IMR-90 (cell line): ENCODE results near the gene NDUFAF7.

Experiments
- CTCF ChIP-seq: conservative IDR thresholded peaks from 2 replicates; pipeline ENCODE4 v1.5.1; 2012; ENCODE audit warnings: mild to moderate bottlenecking, low read depth, low read length, improper control_type of control experiment
- RAD21 ChIP-seq: IDR thresholded peaks from 2 replicates; pipeline ENCODE4 v1.6.1; 2012; ENCODE audit warnings: low read length, improper control_type of control experiment
- SMC3 ChIP-seq: fragments of 150-350 bp; IDR thresholded peaks from 2 replicates; pipeline ENCODE4 v1.6.1; 2016; ENCODE audit warnings: low read depth, mild to moderate bottlenecking, antibody characterized with exemption, low read length, moderate library complexity
- TF ChIP-seq, protein P1 (sequence below): fragments of 150-350 bp; IDR thresholded peaks from 2 replicates; pipeline ENCODE4 v1.6.1; 2016; ENCODE audit warnings: low read depth, mild to moderate bottlenecking, low read length, moderate library complexity, borderline replicate concordance

DNA sequence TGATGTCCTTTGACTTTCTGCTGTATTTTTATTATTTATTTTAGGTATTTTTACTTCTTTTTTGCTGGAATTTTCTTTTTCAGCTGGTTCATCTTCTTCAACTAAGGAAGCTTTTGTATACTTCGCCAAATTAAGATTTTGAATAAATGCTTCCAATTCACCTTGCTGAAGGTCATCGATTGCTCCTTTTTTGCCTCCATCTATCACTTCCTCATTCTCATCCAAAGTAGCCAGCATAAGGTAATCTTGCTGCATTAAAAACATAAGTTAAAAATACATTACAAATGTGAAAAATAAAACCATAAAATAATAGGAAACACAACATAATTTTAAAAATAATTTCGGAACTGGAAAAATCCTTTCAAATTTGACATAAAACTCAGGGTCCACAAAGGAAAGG lies 2.7 kb upstream of the NDUFAF7 start:
- no peak for TF ChIP-seq CTCF
- TF ChIP-seq RAD21, result no peak
- TF ChIP-seq SMC3, result no peak
- TF ChIP-seq, protein P1, sequence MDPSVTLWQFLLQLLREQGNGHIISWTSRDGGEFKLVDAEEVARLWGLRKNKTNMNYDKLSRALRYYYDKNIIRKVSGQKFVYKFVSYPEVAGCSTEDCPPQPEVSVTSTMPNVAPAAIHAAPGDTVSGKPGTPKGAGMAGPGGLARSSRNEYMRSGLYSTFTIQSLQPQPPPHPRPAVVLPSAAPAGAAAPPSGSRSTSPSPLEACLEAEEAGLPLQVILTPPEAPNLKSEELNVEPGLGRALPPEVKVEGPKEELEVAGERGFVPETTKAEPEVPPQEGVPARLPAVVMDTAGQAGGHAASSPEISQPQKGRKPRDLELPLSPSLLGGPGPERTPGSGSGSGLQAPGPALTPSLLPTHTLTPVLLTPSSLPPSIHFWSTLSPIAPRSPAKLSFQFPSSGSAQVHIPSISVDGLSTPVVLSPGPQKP, result no peak
